ENCODE data around the gene NUCB1.

The NUCB1 gene

DNA sequence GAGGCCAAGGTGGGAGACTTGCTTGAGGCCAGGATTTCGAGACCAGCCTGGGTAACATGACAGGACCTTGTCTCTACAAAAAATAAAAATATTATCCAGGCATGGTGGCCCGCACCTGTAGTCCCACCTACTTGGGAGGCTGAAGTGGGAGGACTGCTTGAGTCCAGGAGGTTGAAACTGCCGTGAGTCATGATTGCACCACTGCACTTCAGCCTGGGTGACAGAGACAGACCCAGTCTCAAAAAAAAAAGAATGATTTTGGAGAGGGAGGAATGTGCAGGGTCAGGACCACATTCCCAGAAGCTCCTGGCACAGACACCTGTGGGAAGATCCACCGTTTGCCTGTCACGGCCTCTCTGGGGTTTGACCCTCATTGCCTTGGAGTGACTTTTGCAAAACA lies 45.3 kb downstream of the NUCB1 start:
- TF ChIP-seq, protein P1, sequence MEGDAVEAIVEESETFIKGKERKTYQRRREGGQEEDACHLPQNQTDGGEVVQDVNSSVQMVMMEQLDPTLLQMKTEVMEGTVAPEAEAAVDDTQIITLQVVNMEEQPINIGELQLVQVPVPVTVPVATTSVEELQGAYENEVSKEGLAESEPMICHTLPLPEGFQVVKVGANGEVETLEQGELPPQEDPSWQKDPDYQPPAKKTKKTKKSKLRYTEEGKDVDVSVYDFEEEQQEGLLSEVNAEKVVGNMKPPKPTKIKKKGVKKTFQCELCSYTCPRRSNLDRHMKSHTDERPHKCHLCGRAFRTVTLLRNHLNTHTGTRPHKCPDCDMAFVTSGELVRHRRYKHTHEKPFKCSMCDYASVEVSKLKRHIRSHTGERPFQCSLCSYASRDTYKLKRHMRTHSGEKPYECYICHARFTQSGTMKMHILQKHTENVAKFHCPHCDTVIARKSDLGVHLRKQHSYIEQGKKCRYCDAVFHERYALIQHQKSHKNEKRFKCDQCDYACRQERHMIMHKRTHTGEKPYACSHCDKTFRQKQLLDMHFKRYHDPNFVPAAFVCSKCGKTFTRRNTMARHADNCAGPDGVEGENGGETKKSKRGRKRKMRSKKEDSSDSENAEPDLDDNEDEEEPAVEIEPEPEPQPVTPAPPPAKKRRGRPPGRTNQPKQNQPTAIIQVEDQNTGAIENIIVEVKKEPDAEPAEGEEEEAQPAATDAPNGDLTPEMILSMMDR (conservative IDR thresholded peaks at IDR 0.05): no peak
- H3K27ac ChIP-seq: no peak overlapping the region

DNA sequence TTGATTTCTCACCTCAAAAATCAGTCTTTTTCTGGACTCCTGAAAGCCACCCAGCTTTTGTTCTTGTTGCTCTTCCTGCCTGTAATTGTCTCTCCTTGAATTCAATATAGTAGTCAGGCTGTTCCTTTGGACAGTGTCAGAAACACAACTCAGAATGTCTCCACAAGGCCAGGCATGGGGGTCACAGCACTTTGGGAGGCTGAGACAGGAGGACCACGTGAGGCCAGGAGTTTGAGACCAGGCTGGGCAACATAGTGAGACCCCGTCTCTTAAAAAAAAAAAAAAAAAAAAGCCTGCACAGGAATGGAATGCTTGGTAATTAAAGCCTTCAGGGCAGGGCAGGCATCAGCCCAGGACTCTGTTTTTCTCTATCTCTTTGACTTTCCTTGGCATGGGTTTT lies 45.7 kb downstream of the NUCB1 start:
- TF ChIP-seq, protein P1 (conservative IDR thresholded peaks at IDR 0.05): no peak
- H3K27ac ChIP-seq: no peak overlapping the region

DNA sequence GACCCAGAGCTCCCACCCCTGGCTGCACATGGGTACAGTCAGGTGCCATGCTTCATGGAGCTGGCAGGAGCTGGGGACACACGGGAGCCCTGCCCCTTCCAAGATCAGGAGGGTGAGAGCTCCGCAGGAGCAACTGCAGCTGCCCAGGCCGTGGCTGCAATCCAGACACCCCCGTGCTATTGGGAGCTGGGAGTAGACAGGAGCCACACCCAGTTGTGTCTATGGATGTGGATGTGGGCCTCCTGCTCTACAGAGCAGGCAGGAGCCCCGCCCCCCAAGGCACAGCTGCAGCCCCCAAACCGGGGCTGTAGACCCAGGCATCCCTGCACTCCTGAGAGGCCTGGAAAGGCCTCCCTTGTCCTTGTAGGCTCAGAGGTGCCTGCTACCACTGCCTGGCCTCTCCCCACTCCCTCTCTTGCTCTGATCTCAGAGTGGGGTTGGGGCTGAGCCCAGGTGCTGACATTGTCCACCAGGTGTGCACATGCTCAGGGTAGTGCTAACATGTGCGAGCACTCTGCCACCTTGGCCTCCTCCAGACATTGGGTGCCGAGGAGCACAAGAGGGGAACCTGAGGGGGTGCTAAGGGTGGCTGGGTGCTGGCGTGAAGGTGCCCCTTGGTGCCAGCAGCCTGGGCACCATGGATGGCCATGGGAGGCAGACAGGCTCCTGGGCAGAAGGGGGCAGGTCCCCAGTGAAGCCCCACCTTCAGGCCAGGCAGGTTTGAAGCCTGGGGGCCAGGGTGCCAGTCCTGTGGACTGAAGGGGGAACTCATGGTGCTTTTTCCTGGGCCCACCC lies 46.5 kb downstream of the NUCB1 start:
- H3K27ac ChIP-seq: no peak overlapping the region
- TF ChIP-seq, protein P1 (conservative IDR thresholded peaks at IDR 0.05): no peak

GRCh38 chr19:48947258-48947542 lies 47.1 kb downstream of the NUCB1 start:
- H3K27ac ChIP-seq: no peak overlapping the region
- TF ChIP-seq, protein P1 (conservative IDR thresholded peaks at IDR 0.05): no peak

DNA sequence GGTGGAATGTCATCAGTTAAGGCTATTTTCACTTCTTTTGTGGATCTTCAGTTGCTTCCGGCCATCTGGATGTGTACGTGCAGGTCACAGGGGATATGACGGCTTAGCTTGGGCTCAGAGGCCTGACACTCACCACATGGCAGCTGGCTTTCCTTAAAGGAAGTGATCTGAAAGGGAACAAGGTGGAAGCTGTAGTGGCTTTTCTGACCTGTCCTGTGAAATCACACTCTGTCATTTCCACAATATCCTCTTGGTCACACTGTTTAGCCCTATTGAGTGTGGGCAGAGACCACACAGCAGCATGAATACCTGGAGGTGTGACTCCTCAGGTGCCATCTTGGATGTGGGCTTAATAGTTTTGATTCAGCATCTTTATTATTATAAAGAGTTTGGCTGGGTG lies 50.0 kb downstream of the NUCB1 start:
- TF ChIP-seq, protein P1 (conservative IDR thresholded peaks at IDR 0.05): no peak
- H3K27ac ChIP-seq: peak overlapping the region; percentile 74

DNA sequence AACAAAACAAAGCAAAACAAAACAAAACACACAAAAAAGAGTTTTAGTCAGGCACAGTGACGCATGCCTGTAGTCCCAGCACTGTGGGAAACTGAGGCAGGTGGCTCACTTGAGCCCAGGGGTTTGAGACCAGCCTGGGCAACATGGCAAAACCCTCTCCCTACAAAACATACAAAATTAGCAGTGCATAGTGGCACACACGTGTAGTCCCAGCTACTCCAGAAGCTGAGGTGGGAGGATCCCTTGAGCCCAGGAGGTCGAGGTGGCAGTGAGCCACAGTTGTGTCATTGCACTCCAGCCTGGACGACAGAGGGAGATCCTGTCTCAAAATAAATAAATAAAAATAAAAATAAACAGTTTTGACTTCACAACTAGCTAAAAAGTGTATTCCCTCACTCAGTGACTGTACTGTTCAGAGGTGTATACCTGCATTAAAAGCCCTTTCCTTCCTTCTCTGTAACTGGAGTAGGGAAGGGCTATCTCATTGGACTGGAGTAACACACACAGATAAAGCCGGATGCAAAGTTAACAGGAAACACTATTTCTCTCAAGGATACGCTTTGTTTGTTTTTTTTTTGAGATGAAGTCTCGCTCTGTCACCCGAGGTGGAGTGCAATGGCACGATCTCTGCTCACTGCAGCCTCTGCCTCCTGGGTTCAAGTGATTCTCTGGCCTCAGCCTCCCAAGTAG lies 50.9 kb downstream of the NUCB1 start:
- peak overlapping the region; percentile 74 for H3K27ac ChIP-seq

GRCh38 chr19:48953141-48953540 lies 53.0 kb downstream of the NUCB1 start:
- TF ChIP-seq, protein P1 (conservative IDR thresholded peaks at IDR 0.05): no peak
- peak overlapping the region; percentile 74; the same call in 1 of the 2 replicates for H3K27ac ChIP-seq

More for the DNA sequence above, 50.9 kb downstream of the NUCB1 start:
- TF ChIP-seq, protein P1 (conservative IDR thresholded peaks at IDR 0.05): no peak

Data from VCaP (cell line).